Loucy (cell line): ENCODE data around the gene KLHL6.
"Not testable (repeated sequence)": the region's sequence is repeated elsewhere in the genome, so short reads cannot be mapped to it uniquely, and the experiment has no call there.

Experiments used
- H2AFZ ChIP-seq: fragments of 200-600 bp; sonication (generic); 2 replicates; pipeline ENCODE4 v1.6.0; 2016; ENCODE audit warnings: antibody characterized with exemption, mild to moderate bottlenecking, low read length, moderate library complexity
- H3F3A ChIP-seq: fragments of 200-600 bp; 2 replicates; pipeline ENCODE4 v1.6.0; 2016; ENCODE audit warnings: antibody characterized with exemption, low read depth, mild to moderate bottlenecking
- H3K27me3 ChIP-seq: fragments of 200-600 bp; sonication (generic); 2 replicates; pipeline ENCODE4 v1.6.1; 2014; ENCODE audit warnings: low read length, mild to moderate bottlenecking; ENCODE audit not compliant: insufficient read depth, poor library complexity, severe bottlenecking
- H3K36me3 ChIP-seq: fragments of 200-600 bp; sonication (generic); 2 replicates; pipeline ENCODE4 v1.6.1; 2016; ENCODE audit warnings: low read length; ENCODE audit not compliant: insufficient read depth
- H3K4me1 ChIP-seq: fragments of 200-600 bp; sonication (generic); 2 replicates; pipeline ENCODE4 v1.5.1; 2014; ENCODE audit warnings: low read length, mild to moderate bottlenecking; ENCODE audit not compliant: insufficient read depth, poor library complexity, severe bottlenecking
- H3K4me2 ChIP-seq: fragments of 200-600 bp; sonication (generic); 2 replicates; pipeline ENCODE4 v1.6.0; 2014; ENCODE audit warnings: antibody characterized with exemption, low read length, low read depth, mild to moderate bottlenecking; ENCODE audit not compliant: poor library complexity, severe bottlenecking
- H3K4me3 ChIP-seq: fragments of 200-600 bp; sonication (generic); 2 replicates; pipeline ENCODE4 v1.5.1; 2014; ENCODE audit warnings: low read length, mild to moderate bottlenecking, mixed read lengths; ENCODE audit not compliant: poor library complexity, severe bottlenecking
- H3K79me2 ChIP-seq: fragments of 200-600 bp; sonication (generic); 2 replicates; pipeline ENCODE4 v1.6.1; 2014; ENCODE audit warnings: low read length; ENCODE audit not compliant: insufficient read depth
- H3K9ac ChIP-seq: fragments of 200-600 bp; sonication (generic); 2 replicates; pipeline ENCODE4 v1.6.0; 2014; ENCODE audit warnings: mild to moderate bottlenecking, low read depth, low read length, moderate library complexity; ENCODE audit not compliant: poor library complexity, severe bottlenecking
- H3K9me2 ChIP-seq: fragments of 200-600 bp; sonication (generic); replicated peaks from 2 replicates; pipeline ENCODE4 v1.6.1; 2016; ENCODE audit warnings: low read depth, low read length, mixed read lengths
- H3K9me3 ChIP-seq: fragments of 200-600 bp; sonication (generic); 2 replicates; pipeline ENCODE4 v1.6.1; 2014; ENCODE audit warnings: mild to moderate bottlenecking, antibody characterized with exemption, low read length, low read depth; ENCODE audit not compliant: insufficient read depth
- H4K20me1 ChIP-seq: fragments of 200-600 bp; sonication (generic); 2 replicates; pipeline ENCODE4 v1.6.0; 2014; ENCODE audit warnings: antibody characterized with exemption, low read length, mild to moderate bottlenecking; ENCODE audit not compliant: insufficient read depth, poor library complexity, severe bottlenecking
- CTCF ChIP-seq: fragments of 200-600 bp; sonication (generic); conservative IDR thresholded peaks from 2 replicates; pipeline ENCODE4 v1.5.1; 2014; ENCODE audit warnings: mild to moderate bottlenecking, antibody characterized with exemption, low read length
- EZH2phosphoT487 ChIP-seq: fragments of 200-600 bp; IDR thresholded peaks from 2 replicates; pipeline ENCODE4 v1.6.1; 2018; ENCODE audit warnings: antibody characterized with exemption, mild to moderate bottlenecking, moderate library complexity, borderline replicate concordance

The KLHL6 gene

GRCh38 chr3:183529717-183530116 lies 25.8 kb downstream of the KLHL6 start:
- TF ChIP-seq CTCF (no peak), EZH2phosphoT487 (no peak)
- Histone ChIP-seq H3K4me2 (no peak overlapping the region), H3K27me3 (no peaks in the 10 kb centered on the region), H3K36me3 (peaks cover 45% of the 10 kb centered on the region), H3K9ac (no peak overlapping the region), H3F3A (no peaks in the 10 kb centered on the region), H4K20me1 (peaks cover 7% of the 10 kb centered on the region), H3K4me3 (no peak overlapping the region), H2AFZ (no peak overlapping the region), H3K79me2 (peaks cover 65% of the 10 kb centered on the region), H3K4me1 (peaks cover 11% of the 10 kb centered on the region), H3K9me3 (no peaks in the 10 kb centered on the region), H3K9me2 (no peaks in the 10 kb centered on the region)

GRCh38 chr3:183529185-183529584 lies 26.3 kb downstream of the KLHL6 start:
- peaks cover 11% of the 10 kb centered on the region for H3K4me1 ChIP-seq
- H3K79me2 ChIP-seq = peaks cover 66% of the 10 kb centered on the region

GRCh38 chr3:183528758-183529157 lies 26.7 kb downstream of the KLHL6 start:
- H3K4me3 ChIP-seq, H3K4me2 ChIP-seq, H4K20me1 ChIP-seq, H3K9me2 ChIP-seq, H3F3A ChIP-seq, H3K9me3 ChIP-seq, H3K27me3 ChIP-seq, H3K9ac ChIP-seq, H2AFZ ChIP-seq: not testable (repeated sequence)
- Histone ChIP-seq H3K79me2 (peaks cover 64% of the 10 kb centered on the region; the same call in 1 of the 2 replicates), H3K36me3 (peaks cover 54% of the 10 kb centered on the region), H3K4me1 (peaks cover 11% of the 10 kb centered on the region)

More at GRCh38 chr3:183529185-183529584, 26.3 kb downstream of the KLHL6 start:
- no peak overlapping the region for H2AFZ ChIP-seq
- H3F3A ChIP-seq = no peaks in the 10 kb centered on the region
- TF ChIP-seq EZH2phosphoT487 (no peak), CTCF (no peak)
- H3K9ac ChIP-seq = no peak overlapping the region
- peaks cover 7% of the 10 kb centered on the region for H4K20me1 ChIP-seq
- no peaks in the 10 kb centered on the region for H3K9me3 ChIP-seq
- no peak overlapping the region for H3K4me3 ChIP-seq
- no peaks in the 10 kb centered on the region for H3K9me2 ChIP-seq
- no peak overlapping the region for H3K4me2 ChIP-seq
- peaks cover 50% of the 10 kb centered on the region for H3K36me3 ChIP-seq
- no peaks in the 10 kb centered on the region for H3K27me3 ChIP-seq
